Tibial nerve (tissue), 4 donors: ENCODE measurements around the gene NUP62.

Experiments used
- CTCF ChIP-seq, 5 experiments: fragments of 200-600 bp in 3 of 5; fragments of 450-650 bp in 2 of 5; sonication (generic) in 3 of 5; IDR thresholded peaks; one replicate each; pipeline ENCODE4 v1.5.1; 2016 to 2019; ENCODE audit warnings: antibody characterized with exemption in 5 of 5, mild to moderate bottlenecking in 3 of 5, moderate library complexity in 2 of 5
- EP300 ChIP-seq, 2 donors: sonication (generic); formaldehyde crosslinking; IDR thresholded peaks; one replicate each; pipeline ENCODE4 v1.6.1; 2017; ENCODE audit warnings: antibody characterized with exemption in 2 of 2, mild to moderate bottlenecking in 1 of 2
- POLR2A ChIP-seq, 2 donors: fragments of 450-650 bp; IDR thresholded peaks; one replicate each; pipeline ENCODE4 v1.6.1; 2017; ENCODE audit warnings: antibody characterized with exemption in 2 of 2, mild to moderate bottlenecking in 2 of 2, moderate library complexity in 2 of 2

- no peak for TF ChIP-seq CTCF (IDR thresholded peaks at IDR 0.05)
- no peak for TF ChIP-seq EP300 (IDR thresholded peaks at IDR 0.05)
- TF ChIP-seq POLR2A (IDR thresholded peaks at IDR 0.05): no peak
Measured at GRCh38 chr19:49932731-49933131, 3.4 kb upstream of the NUP62 start.
